Adipose tissue (tissue), 3 donors: ENCODE data around the gene CDCA4. TPM values are rescaled to one million over a fixed set of nuclear protein-coding genes. Genes with fewer than 3 reads are reported as not detected.

ENCODE experiments used
- polyA plus RNA-seq, 3 donors: library from polyadenylated mRNA; stranded (reverse); fragments of 200-250 nt; gene quantifications; one replicate each; pipeline ENCODE4 v1.2.3, GENCODE V29; 2013
- donor health status: healthy with polysubstance abuse.
- donor health status: Bipolar disorder and iron deficiency.
- donor health status: healthy.

CDCA4 gene
- polyA plus RNA-seq, 3 donors: 2.5 to 4.0 (median 3.5) TPM

Other genes starting within 250 kb of the CDCA4 start
- 100 to 1,000 TPM in 2 of 3 donors, 10 to 100 TPM in 1; 70.4 to 158 (median 126) TPM for gene AKT1, start 225.3 kb downstream of the CDCA4 start, polyA plus RNA-seq
- 1 to 10 TPM; 2.8 to 8.4 (median 5.2) TPM for gene ZBTB42, start 220.0 kb downstream of the CDCA4 start, polyA plus RNA-seq
- gene CEP170B, start 155.8 kb downstream of the CDCA4 start, polyA plus RNA-seq: 10 to 100 TPM; 10.2 to 17.1 (median 11.8) TPM
- gene PLD4, start 96.2 kb downstream of the CDCA4 start, polyA plus RNA-seq: under 1 TPM in 2 of 3 donors, not detected in 1; 0.07 to 0.15 TPM
- gene AHNAK2, start 42.7 kb downstream of the CDCA4 start, polyA plus RNA-seq: 10 to 100 TPM in 1 of 3 donors, 1 to 10 TPM in 1, under 1 TPM in 1; 0.72 to 15.6 (median 2.9) TPM
- gene CLBA1, start 35.3 kb downstream of the CDCA4 start, polyA plus RNA-seq: 10 to 100 TPM in 1 of 3 donors, 1 to 10 TPM in 2; 2.2 to 10.9 (median 2.8) TPM
- 1 to 10 TPM in 2 of 3 donors, under 1 TPM in 1; 0.37 to 2.7 (median 2.4) TPM for gene GPR132, start 44.3 kb upstream of the CDCA4 start, polyA plus RNA-seq
- gene JAG2, start 147.7 kb upstream of the CDCA4 start, polyA plus RNA-seq: 10 to 100 TPM in 2 of 3 donors, 1 to 10 TPM in 1; 8.8 to 33.1 (median 19.0) TPM
- 10 to 100 TPM; 23.7 to 29.2 (median 26.2) TPM for gene NUDT14, start 160.2 kb upstream of the CDCA4 start, polyA plus RNA-seq
- gene BTBD6, start 227.4 kb upstream of the CDCA4 start, polyA plus RNA-seq: 100 to 1,000 TPM in 1 of 3 donors, 10 to 100 TPM in 2; 13.5 to 116 (median 65.1) TPM